Measurements from ENCODE around the gene VWA2. TPM values are rescaled to one million over a fixed set of nuclear protein-coding genes. Genes with fewer than 3 reads are reported as not detected.

Gene VWA2
- total RNA-seq, 1 donor from 2014 or later, result not detected

DNA sequence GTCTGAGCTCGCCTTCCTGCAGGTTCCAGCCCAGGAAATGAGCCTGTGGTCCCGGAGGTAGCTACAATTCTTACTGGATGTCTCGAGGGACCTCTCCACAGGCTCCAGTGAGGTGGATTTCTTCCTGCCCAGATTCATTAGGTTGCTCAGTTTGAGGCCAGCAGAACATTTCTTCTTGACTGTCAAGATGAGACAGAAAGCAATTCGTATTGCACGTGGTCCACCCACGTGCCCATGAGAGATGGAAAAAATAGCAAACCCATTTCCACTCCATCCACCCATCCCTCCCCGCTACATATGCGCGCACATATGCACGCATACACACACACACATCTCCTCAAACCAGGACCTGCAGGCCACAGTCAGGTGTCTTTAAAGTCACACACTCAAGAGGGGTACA lies 68.7 kb downstream of the VWA2 start:
- H3K4me3 ChIP-seq, result no peak overlapping the region
- DNase-seq (ENCODE audit: low spot score in 2 of 2), result no peak
- intact Hi-C loops (cut with DNase I), result no loop called here
- peaks cover 0 to 6% of the 10 kb centered on the region in 2 donors for H3K36me3 ChIP-seq
- peaks cover 0 to 20% of the 10 kb centered on the region in 2 donors for H3K4me1 ChIP-seq
- no peaks in the 10 kb centered on the region for H3K27me3 ChIP-seq
- no peaks in the 10 kb centered on the region for H3K9me3 ChIP-seq
- H3K27ac ChIP-seq, result no peak overlapping the region
- TF ChIP-seq, protein P1, sequence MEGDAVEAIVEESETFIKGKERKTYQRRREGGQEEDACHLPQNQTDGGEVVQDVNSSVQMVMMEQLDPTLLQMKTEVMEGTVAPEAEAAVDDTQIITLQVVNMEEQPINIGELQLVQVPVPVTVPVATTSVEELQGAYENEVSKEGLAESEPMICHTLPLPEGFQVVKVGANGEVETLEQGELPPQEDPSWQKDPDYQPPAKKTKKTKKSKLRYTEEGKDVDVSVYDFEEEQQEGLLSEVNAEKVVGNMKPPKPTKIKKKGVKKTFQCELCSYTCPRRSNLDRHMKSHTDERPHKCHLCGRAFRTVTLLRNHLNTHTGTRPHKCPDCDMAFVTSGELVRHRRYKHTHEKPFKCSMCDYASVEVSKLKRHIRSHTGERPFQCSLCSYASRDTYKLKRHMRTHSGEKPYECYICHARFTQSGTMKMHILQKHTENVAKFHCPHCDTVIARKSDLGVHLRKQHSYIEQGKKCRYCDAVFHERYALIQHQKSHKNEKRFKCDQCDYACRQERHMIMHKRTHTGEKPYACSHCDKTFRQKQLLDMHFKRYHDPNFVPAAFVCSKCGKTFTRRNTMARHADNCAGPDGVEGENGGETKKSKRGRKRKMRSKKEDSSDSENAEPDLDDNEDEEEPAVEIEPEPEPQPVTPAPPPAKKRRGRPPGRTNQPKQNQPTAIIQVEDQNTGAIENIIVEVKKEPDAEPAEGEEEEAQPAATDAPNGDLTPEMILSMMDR (IDR thresholded peaks at IDR 0.05), result no peak

DNA sequence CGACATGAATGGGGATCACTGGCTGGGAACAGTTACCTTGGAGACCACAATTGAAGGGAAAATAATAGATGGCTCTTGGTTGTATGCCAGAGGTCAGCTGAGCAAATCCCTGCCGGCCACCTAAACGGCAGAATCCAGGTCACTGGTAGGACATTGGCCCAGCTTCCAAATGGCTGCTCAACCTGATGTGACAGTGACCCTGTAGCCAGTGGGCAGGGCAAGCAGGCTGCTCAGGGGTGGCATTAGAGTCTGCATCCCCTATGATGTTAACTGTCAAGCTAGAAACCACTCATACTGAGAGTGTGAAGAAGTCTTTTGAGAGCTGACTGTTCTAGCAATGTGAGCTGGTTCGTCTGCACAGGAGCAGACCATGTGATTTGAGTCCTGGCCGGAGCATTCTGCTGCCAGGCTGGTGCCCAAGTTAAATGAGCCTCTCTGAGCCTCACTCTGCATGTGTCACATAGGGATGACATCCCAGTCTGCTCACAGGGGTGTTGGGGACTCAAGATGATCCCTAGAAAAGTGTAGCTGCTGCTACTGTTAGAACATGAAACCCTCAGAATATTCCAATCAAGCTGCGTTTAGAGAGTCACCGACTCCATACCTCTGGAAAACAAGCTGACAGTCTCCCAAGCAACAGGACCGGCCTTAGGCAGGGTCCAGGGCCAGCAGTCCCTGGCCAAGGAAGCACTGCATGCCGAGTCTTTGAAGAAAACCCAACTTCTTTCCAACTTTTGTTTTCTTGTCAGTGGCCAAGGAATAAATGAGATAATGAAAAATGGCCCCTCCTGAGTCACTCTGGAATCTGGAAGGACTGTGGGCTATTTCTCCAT lies 69.7 kb downstream of the VWA2 start:
- H3K9me3 ChIP-seq, result no peaks in the 10 kb centered on the region
- DNase-seq (ENCODE audit: low spot score in 2 of 2), result no peak
- H3K27me3 ChIP-seq, result no peaks in the 10 kb centered on the region
- TF ChIP-seq, protein P1 (IDR thresholded peaks at IDR 0.05), result no peak
- peak overlapping the region; percentile 7 to 53 for H3K27ac ChIP-seq
- intact Hi-C loops (cut with DNase I), result no loop called here
- peaks cover 0 to 17% of the 10 kb centered on the region in 2 donors for H3K4me1 ChIP-seq
- peaks cover 0 to 13% of the 10 kb centered on the region in 2 donors for H3K36me3 ChIP-seq
- no peak overlapping the region for H3K4me3 ChIP-seq

DNA sequence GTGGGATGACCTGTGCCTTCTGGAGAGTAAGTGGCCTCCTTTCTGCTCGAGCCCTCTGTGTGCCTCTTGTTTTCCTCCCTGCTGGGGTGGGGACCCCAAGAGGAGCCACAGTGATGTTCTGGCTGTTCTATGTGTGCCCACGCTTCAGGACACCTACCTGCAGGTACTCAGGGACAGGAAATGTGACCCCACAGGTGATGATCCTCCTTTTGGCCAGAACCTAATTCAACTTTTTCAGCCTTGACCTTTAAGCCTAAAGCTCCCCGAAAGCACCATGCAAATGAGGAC lies 70.3 kb downstream of the VWA2 start:
- TF ChIP-seq, protein P1 (IDR thresholded peaks at IDR 0.05), result no peak
- DNase-seq (ENCODE audit: low spot score in 2 of 2), result no peak
- peaks cover 0 to 17% of the 10 kb centered on the region in 2 donors for H3K4me1 ChIP-seq
- intact Hi-C loops (cut with DNase I), result no loop called here
- H3K4me3 ChIP-seq, result no peak overlapping the region
- H3K36me3 ChIP-seq, result peaks cover 0 to 15% of the 10 kb centered on the region in 2 donors
- H3K9me3 ChIP-seq, result no peaks in the 10 kb centered on the region
- H3K27ac ChIP-seq, result peak overlapping the region; percentile 7 to 53
- H3K27me3 ChIP-seq, result no peaks in the 10 kb centered on the region

DNA sequence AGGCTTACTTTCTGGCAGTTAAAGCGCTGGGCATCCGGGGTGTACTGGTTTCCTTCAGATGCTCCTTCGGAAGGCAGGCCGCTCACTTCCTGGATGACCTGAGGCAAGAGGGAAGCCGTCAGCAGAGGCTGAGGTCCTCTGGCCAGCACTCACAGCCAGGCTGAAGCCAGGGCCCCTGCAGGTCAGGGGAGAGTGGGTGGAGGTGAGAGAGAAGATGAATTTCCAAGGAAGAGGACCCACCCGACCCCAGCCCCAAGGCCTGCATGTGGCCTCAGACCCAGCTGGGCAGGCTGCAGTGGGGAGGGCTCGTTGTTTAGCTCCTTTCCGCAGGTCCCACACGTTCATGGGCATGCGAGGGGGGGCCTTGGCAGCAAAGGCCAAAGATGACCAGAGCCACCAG lies 71.3 kb downstream of the VWA2 start:
- Histone ChIP-seq H3K36me3 (peaks cover 0 to 15% of the 10 kb centered on the region in 2 donors), H3K9me3 (no peaks in the 10 kb centered on the region), H3K27me3 (no peaks in the 10 kb centered on the region), H3K27ac (no peak overlapping the region), H3K4me3 (no peak overlapping the region), H3K4me1 (peaks cover 0 to 10% of the 10 kb centered on the region in 2 donors)
- DNase-seq (ENCODE audit: low spot score in 2 of 2), result no peak
- intact Hi-C loops (cut with DNase I), result no loop called here
- TF ChIP-seq, protein P1 (IDR thresholded peaks at IDR 0.05), result no peak

DNA sequence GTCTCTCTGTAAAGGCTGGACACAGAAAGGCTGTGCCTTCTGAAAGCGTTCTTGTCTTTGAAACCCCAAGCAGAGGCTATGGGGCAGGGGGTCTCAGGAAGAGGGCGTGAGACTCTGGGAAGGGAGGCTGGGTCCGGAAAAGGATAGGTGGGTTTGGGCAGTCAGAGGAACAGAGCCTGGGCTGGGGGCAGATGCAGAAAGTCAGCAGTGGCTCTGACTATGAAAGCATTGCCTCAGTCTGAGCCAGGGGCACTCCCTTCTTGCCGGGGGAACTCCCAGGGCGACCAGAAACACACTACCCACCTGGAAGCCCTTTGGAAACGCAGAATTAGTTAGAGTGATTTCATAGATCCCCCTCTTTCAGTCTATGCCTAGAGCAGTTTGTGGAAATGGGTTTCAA lies 72.0 kb downstream of the VWA2 start:
- no peak overlapping the region for H3K4me3 ChIP-seq
- TF ChIP-seq, protein P1 (IDR thresholded peaks at IDR 0.05), result no peak
- no peaks in the 10 kb centered on the region for H3K27me3 ChIP-seq
- DNase-seq (ENCODE audit: low spot score in 2 of 2), result peak in 1 of 2 donors; percentile 24
- intact Hi-C loops (cut with DNase I), result no loop called here
- H3K4me1 ChIP-seq, result peaks cover 0 to 10% of the 10 kb centered on the region in 2 donors
- H3K36me3 ChIP-seq, result peaks cover 0 to 15% of the 10 kb centered on the region in 2 donors
- H3K27ac ChIP-seq, result no peak overlapping the region
- no peaks in the 10 kb centered on the region for H3K9me3 ChIP-seq
